Measurements from ENCODE around the gene KY. TPM values are rescaled to one million over a fixed set of nuclear protein-coding genes. Genes with fewer than 3 reads are reported as not detected.

Gene KY
- total RNA-seq, 1 donor from 2014 or later = not detected

DNA sequence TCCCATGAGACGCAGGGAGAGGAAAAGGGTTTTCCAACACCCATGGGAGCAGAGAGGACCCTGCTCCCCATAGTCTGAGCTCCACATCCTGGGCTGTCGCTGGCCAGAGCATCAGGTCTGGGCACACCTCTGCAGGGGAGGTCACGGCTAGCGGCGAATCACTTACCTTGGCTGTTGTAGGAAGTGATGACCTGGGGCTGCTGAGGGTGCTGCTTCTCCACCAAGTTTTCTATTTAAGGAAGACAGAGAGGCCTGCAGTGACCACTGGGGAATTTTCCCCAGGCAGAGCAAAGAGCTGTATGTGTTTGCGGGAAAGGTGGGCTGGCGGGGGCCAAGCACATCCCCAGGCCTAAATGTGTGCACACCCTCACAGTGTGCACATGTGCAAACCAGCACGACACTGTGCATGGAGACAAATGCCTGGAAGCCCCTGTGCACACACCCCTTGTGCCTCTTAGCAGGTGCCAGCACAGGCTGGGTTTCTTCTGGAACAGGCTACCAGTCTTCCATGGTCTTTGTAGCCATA, 7.6 kb downstream of the KY start:
- H3K4me3 Mint-ChIP-seq (ENCODE audit: unreplicated experiment) = no peak overlapping the region
- H3K4me1 Mint-ChIP-seq (ENCODE audit: low read depth, unreplicated experiment) = no peaks in the 10 kb centered on the region
- DNase-seq = no peak
- no peaks in the 10 kb centered on the region for H3K9me3 Mint-ChIP-seq (ENCODE audit: unreplicated experiment)
- peaks cover 4% of the 10 kb centered on the region for H3K36me3 Mint-ChIP-seq (ENCODE audit: unreplicated experiment)
- TF ChIP-seq, protein P1, sequence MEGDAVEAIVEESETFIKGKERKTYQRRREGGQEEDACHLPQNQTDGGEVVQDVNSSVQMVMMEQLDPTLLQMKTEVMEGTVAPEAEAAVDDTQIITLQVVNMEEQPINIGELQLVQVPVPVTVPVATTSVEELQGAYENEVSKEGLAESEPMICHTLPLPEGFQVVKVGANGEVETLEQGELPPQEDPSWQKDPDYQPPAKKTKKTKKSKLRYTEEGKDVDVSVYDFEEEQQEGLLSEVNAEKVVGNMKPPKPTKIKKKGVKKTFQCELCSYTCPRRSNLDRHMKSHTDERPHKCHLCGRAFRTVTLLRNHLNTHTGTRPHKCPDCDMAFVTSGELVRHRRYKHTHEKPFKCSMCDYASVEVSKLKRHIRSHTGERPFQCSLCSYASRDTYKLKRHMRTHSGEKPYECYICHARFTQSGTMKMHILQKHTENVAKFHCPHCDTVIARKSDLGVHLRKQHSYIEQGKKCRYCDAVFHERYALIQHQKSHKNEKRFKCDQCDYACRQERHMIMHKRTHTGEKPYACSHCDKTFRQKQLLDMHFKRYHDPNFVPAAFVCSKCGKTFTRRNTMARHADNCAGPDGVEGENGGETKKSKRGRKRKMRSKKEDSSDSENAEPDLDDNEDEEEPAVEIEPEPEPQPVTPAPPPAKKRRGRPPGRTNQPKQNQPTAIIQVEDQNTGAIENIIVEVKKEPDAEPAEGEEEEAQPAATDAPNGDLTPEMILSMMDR (IDR thresholded peaks at IDR 0.05; ENCODE audit: partially characterized antibody, unreplicated experiment) = no peak
- H3K27me3 Mint-ChIP-seq (ENCODE audit: unreplicated experiment) = peaks cover 2% of the 10 kb centered on the region
- no peak overlapping the region for H3K27ac Mint-ChIP-seq (ENCODE audit: unreplicated experiment)

DNA sequence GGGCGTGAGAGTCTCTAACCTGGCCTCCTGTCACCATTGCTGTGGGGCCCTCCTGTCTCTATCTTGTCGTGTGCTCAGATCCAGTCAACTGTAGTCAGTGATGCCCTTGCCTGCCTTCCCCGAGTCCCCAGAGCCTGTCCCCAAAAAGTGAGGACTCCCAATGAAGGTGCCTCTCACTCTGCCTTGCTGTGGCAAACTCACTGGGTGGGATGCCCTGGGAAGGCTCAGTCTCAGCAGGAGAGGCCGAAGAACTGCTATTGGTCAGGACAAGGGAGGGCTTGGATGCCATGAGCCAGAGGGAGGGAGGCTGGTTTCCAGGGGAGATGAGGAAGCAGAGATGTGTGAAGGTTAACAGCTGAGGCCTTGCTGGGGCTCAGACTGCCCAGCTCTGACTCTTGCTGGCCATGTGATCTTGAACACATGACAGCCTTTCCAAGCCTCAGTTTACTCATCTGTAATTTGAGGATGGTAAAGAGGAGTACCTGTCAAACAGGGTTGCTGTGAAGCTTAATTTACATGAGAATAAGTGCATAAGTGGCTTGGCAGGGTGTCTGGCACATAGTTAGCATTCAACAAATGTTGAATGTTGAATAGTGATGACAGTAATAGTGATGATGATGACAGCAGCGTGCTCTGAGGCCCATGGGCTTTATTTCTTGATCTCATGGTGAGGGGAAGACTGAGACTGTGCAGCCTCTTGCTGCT, 8.2 kb downstream of the KY start:
- H3K4me3 Mint-ChIP-seq (ENCODE audit: unreplicated experiment) = no peak overlapping the region
- DNase-seq = no peak
- no peaks in the 10 kb centered on the region for H3K9me3 Mint-ChIP-seq (ENCODE audit: unreplicated experiment)
- H3K27me3 Mint-ChIP-seq (ENCODE audit: unreplicated experiment) = peaks cover 4% of the 10 kb centered on the region
- H3K36me3 Mint-ChIP-seq (ENCODE audit: unreplicated experiment) = peaks cover under 1% of the 10 kb centered on the region
- no peaks in the 10 kb centered on the region for H3K4me1 Mint-ChIP-seq (ENCODE audit: low read depth, unreplicated experiment)
- TF ChIP-seq, protein P1 (IDR thresholded peaks at IDR 0.05; ENCODE audit: partially characterized antibody, unreplicated experiment) = no peak
- H3K27ac Mint-ChIP-seq (ENCODE audit: unreplicated experiment) = no peak overlapping the region

DNA sequence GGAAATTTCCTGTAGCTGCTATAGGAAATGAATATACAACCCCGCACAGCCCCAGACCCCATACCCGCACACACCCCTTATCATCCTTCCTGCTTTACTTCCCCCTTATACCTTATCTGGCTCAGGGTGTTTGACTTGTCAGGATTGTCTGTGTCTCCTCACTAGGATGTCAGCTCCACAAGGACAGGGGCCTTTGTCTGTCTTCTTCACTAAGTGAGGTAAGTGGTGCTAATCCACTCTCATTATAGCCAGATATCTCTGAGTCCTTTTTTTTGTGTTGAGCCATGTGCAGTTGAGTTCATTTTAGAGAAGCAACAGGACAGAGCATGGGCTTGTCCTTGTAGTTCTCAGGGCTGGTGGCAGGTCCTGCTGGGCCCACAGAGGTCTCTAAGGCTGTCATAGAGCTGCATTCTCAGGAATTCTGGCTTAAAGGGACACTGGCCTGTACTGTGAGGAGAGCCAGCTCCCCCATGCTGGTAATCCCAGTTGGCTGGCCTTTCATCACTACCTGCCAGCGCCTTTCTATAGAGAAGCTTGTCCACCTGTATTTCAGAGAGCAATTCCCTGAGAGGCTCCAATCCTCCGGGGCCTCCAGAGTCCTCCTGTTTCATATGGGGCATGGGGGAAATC, 9.0 kb downstream of the KY start:
- Mint-ChIP-seq H3K4me3 (ENCODE audit: unreplicated experiment) (no peak overlapping the region), H3K36me3 (ENCODE audit: unreplicated experiment) (no peaks in the 10 kb centered on the region), H3K9me3 (ENCODE audit: unreplicated experiment) (no peaks in the 10 kb centered on the region), H3K27ac (ENCODE audit: unreplicated experiment) (no peak overlapping the region), H3K27me3 (ENCODE audit: unreplicated experiment) (peaks cover 4% of the 10 kb centered on the region), H3K4me1 (ENCODE audit: low read depth, unreplicated experiment) (no peaks in the 10 kb centered on the region)
- TF ChIP-seq, protein P1 (IDR thresholded peaks at IDR 0.05; ENCODE audit: partially characterized antibody, unreplicated experiment) = no peak
- no peak for DNase-seq

DNA sequence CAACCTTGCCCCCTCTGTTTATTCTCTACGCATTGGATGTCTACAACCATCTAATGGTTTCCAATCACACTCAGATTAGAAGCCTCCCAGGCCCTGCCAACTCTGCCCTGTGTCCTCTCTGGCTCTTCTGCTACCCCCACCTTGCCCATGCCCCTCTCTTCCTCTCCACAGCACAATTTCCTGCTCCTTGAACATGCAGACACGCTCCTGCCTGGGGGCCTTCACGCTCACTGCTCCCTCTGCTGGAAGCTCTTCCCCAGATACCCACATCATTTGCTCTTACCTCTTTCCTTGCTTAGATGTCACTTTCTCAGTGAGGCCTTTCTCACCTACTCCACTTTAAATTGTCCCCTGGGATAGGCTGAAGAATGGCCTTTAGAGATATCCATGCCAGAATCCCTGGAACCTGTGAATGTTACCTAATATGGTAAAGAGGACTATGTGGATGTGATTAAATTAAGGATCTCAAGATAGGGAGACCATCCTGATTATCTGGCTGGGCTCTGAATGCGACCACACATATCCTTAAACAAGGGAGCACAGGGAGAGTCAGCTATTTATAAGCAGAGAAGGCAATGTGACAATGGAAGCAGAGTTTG, 9.9 kb downstream of the KY start:
- H3K4me1 Mint-ChIP-seq (ENCODE audit: low read depth, unreplicated experiment) = no peaks in the 10 kb centered on the region
- H3K27ac Mint-ChIP-seq (ENCODE audit: unreplicated experiment) = no peak overlapping the region
- H3K27me3 Mint-ChIP-seq (ENCODE audit: unreplicated experiment) = peaks cover 4% of the 10 kb centered on the region
- H3K4me3 Mint-ChIP-seq (ENCODE audit: unreplicated experiment) = no peak overlapping the region
- no peaks in the 10 kb centered on the region for H3K36me3 Mint-ChIP-seq (ENCODE audit: unreplicated experiment)
- H3K9me3 Mint-ChIP-seq (ENCODE audit: unreplicated experiment) = no peaks in the 10 kb centered on the region
- TF ChIP-seq, protein P1 (IDR thresholded peaks at IDR 0.05; ENCODE audit: partially characterized antibody, unreplicated experiment) = peak; percentile 53
- DNase-seq = peak; percentile 54
